Astrocyte (in vitro differentiated cells and primary cell): Measurements from ENCODE around the gene NT5C1B. TPM values are rescaled to one million over a fixed set of nuclear protein-coding genes. Genes with fewer than 3 reads are reported as not detected.

Source experiments
- DNase-seq: peaks from one replicate; pipeline ENCODE4 v3.0.0-alpha.2; 2010; ENCODE audit warnings: low read depth
- FAIRE-seq: peaks from 2 replicates; lab custom pipeline; 2011; peaks lifted over from hg19 to GRCh38; lab: Jason Lieb, UNC
- H2AFZ ChIP-seq: 2 replicates; pipeline ENCODE4 v1.6.0; 2012; ENCODE audit warnings: low read depth, low read length, inconsistent platforms
- H3K27ac ChIP-seq: 2 replicates; pipeline ENCODE4 v1.5.1; 2011; ENCODE audit warnings: low read depth, low read length, inconsistent platforms
- H3K27me3 ChIP-seq: 2 replicates; pipeline ENCODE4 v1.6.0; 2011; ENCODE audit warnings: low read length, inconsistent platforms; ENCODE audit not compliant: insufficient read depth
- H3K36me3 ChIP-seq: 2 replicates; pipeline ENCODE4 v1.5.1; 2011; ENCODE audit warnings: low read length, inconsistent platforms; ENCODE audit not compliant: insufficient read depth
- H3K4me1 ChIP-seq: 2 replicates; pipeline ENCODE4 v1.5.1; 2011; ENCODE audit warnings: low read length, inconsistent platforms; ENCODE audit not compliant: insufficient read depth
- H3K4me2 ChIP-seq: 2 replicates; pipeline ENCODE4 v1.6.0; 2012; ENCODE audit warnings: low read length, inconsistent platforms
- H3K4me3 ChIP-seq: 2 replicates; pipeline ENCODE4 v1.5.1; 2011; ENCODE audit warnings: low read depth, mild to moderate bottlenecking, low read length, inconsistent platforms; ENCODE audit not compliant: insufficient read depth
- H3K79me2 ChIP-seq: 2 replicates; pipeline ENCODE4 v1.6.0; 2012; ENCODE audit warnings: mild to moderate bottlenecking, low read length, inconsistent platforms; ENCODE audit not compliant: insufficient read depth
- H3K9ac ChIP-seq: 2 replicates; pipeline ENCODE4 v1.6.0; 2012; ENCODE audit warnings: mild to moderate bottlenecking, low read length, inconsistent platforms
- H3K9me3 ChIP-seq: 2 replicates; pipeline ENCODE4 v1.5.1; 2012; ENCODE audit warnings: low read depth, mild to moderate bottlenecking, low read length, inconsistent platforms; ENCODE audit not compliant: insufficient read depth
- H4K20me1 ChIP-seq: 2 replicates; pipeline ENCODE4 v1.6.0; 2012; ENCODE audit warnings: low read length, inconsistent platforms; ENCODE audit not compliant: insufficient read depth
- H3K27ac Mint-ChIP-seq: one replicate; pipeline ENCODE4 v1.8.0; 2021; ENCODE audit warnings: mild to moderate bottlenecking, mixed read lengths; ENCODE audit not compliant: unreplicated experiment
- H3K27me3 Mint-ChIP-seq: one replicate; pipeline ENCODE4 v1.8.0; 2021; ENCODE audit warnings: low read depth, mixed read lengths; ENCODE audit not compliant: unreplicated experiment
- H3K36me3 Mint-ChIP-seq: one replicate; pipeline ENCODE4 v1.8.0; 2021; ENCODE audit warnings: low read depth, mixed read lengths; ENCODE audit not compliant: unreplicated experiment
- H3K4me1 Mint-ChIP-seq: one replicate; pipeline ENCODE4 v1.8.0; 2021; ENCODE audit warnings: low read depth, mixed read lengths; ENCODE audit not compliant: unreplicated experiment
- H3K4me3 Mint-ChIP-seq: one replicate; pipeline ENCODE4 v1.8.0; 2021; ENCODE audit warnings: mild to moderate bottlenecking, moderate library complexity, mixed read lengths; ENCODE audit not compliant: unreplicated experiment
- H3K9me3 Mint-ChIP-seq: one replicate; pipeline ENCODE4 v1.8.0; 2021; ENCODE audit warnings: mild to moderate bottlenecking, mixed read lengths; ENCODE audit not compliant: unreplicated experiment
- CTCF ChIP-seq: IDR thresholded peaks from 2 replicates; pipeline ENCODE4 v1.5.1; 2011; ENCODE audit warnings: low read depth, mild to moderate bottlenecking, inconsistent platforms, low read length, moderate library complexity; ENCODE audit not compliant: insufficient read depth
- EZH2 ChIP-seq: IDR thresholded peaks from 2 replicates; pipeline ENCODE4 v1.6.1; 2012; ENCODE audit warnings: mild to moderate bottlenecking, low read length, inconsistent platforms; ENCODE audit not compliant: insufficient read depth
- total RNA-seq: library from RNA; stranded (reverse); gene quantifications from 2 replicates; pipeline ENCODE4 v1.2.1, GENCODE V29; 2021

NT5C1B gene
- total RNA-seq, 1 donor from 2014 or later, result not detected

- no peak for FAIRE-seq
Measured at GRCh38 chr2:18588802-18589201, 567 bp downstream of the NT5C1B start.

GRCh38 chr2:18588049-18588448, 1.3 kb downstream of the NT5C1B start:
- Histone ChIP-seq H3K4me3 (no peak overlapping the region), H3K9me3 (no peaks in the 10 kb centered on the region), H3K9ac (no peak overlapping the region), H3K36me3 (no peaks in the 10 kb centered on the region), H3K79me2 (no peaks in the 10 kb centered on the region), H3K27me3 (no peaks in the 10 kb centered on the region), H3K4me2 (no peak overlapping the region), H4K20me1 (no peaks in the 10 kb centered on the region), H3K4me1 (no peaks in the 10 kb centered on the region), H2AFZ (no peak overlapping the region), H3K27ac (no peak overlapping the region)
- TF ChIP-seq EZH2, result no peak
- TF ChIP-seq CTCF, result no peak
- H3K4me3 Mint-ChIP-seq, result no peak overlapping the region
- H3K27me3 Mint-ChIP-seq, result no peaks in the 10 kb centered on the region
- no peak overlapping the region for H3K27ac Mint-ChIP-seq
- FAIRE-seq (no peak), DNase-seq (no peak)
- H3K4me1 Mint-ChIP-seq, result no peaks in the 10 kb centered on the region
- peaks cover 6% of the 10 kb centered on the region for H3K9me3 Mint-ChIP-seq
- no peaks in the 10 kb centered on the region for H3K36me3 Mint-ChIP-seq

More at GRCh38 chr2:18588802-18589201, 567 bp downstream of the NT5C1B start:
- Histone ChIP-seq H2AFZ (no peak overlapping the region), H3K9ac (no peak overlapping the region), H3K4me3 (no peak overlapping the region), H3K27ac (no peak overlapping the region), H3K79me2 (no peaks in the 10 kb centered on the region), H3K4me1 (no peaks in the 10 kb centered on the region), H3K9me3 (no peaks in the 10 kb centered on the region), H3K36me3 (no peaks in the 10 kb centered on the region), H3K4me2 (no peak overlapping the region), H3K27me3 (no peaks in the 10 kb centered on the region), H4K20me1 (no peaks in the 10 kb centered on the region)
- H3K36me3 Mint-ChIP-seq, result no peaks in the 10 kb centered on the region
- TF ChIP-seq EZH2, result no peak
- no peak for TF ChIP-seq CTCF
- no peaks in the 10 kb centered on the region for H3K4me1 Mint-ChIP-seq
- DNase-seq, result no peak
- no peaks in the 10 kb centered on the region for H3K27me3 Mint-ChIP-seq
- peaks cover 6% of the 10 kb centered on the region for H3K9me3 Mint-ChIP-seq
- H3K4me3 Mint-ChIP-seq, result no peak overlapping the region
- no peak overlapping the region for H3K27ac Mint-ChIP-seq

DNA sequence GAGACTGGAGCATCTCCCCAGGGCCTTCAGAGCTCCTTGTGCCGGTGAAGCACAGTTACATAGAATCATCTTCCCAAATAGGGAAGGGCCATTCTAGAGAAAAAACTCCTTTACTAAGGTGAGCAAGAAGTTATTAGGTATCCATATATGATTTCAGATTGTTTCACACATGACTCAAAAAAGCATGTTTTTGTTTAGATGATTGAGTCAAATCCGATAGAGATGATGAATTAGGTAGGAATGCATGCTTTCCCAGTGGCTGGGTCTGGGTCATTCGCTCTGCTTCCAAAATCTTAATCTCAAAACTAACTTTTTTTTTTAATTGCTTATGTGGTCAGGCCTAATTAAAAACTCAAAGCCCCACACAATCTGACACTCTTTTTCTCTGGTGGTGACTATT, 3.8 kb downstream of the NT5C1B start:
- Histone ChIP-seq H3K27me3 (no peaks in the 10 kb centered on the region), H3K4me2 (no peak overlapping the region), H3K27ac (no peak overlapping the region), H3K79me2 (no peaks in the 10 kb centered on the region), H3K9me3 (no peaks in the 10 kb centered on the region), H4K20me1 (no peaks in the 10 kb centered on the region), H2AFZ (no peak overlapping the region), H3K36me3 (no peaks in the 10 kb centered on the region), H3K4me3 (no peak overlapping the region), H3K4me1 (no peaks in the 10 kb centered on the region), H3K9ac (no peak overlapping the region)
- Mint-ChIP-seq H3K4me1 (no peaks in the 10 kb centered on the region), H3K36me3 (no peaks in the 10 kb centered on the region), H3K9me3 (peaks cover 4% of the 10 kb centered on the region), H3K4me3 (no peak overlapping the region), H3K27ac (no peak overlapping the region), H3K27me3 (no peaks in the 10 kb centered on the region)
- peak; percentile 6 for DNase-seq
- TF ChIP-seq CTCF (no peak), EZH2 (no peak)
- FAIRE-seq, result peak; percentile 65
